NT2/D1 (cell line): ENCODE data around the gene COMMD2.

Experiments used
- DNase-seq: peaks from one replicate; pipeline ENCODE4 v3.0.0-alpha.2; 2011; ENCODE audit warnings: low read depth, low spot score
- H3K27me3 ChIP-seq: 2 replicates; pipeline ENCODE4 v1.6.0; 2011; ENCODE audit warnings: mild to moderate bottlenecking; ENCODE audit not compliant: insufficient read length, insufficient read depth
- H3K36me3 ChIP-seq: 2 replicates; pipeline ENCODE4 v1.6.1; 2011; ENCODE audit warnings: mild to moderate bottlenecking, low read length, mixed read lengths; ENCODE audit not compliant: insufficient read depth, insufficient read length
- H3K4me1 ChIP-seq: 2 replicates; pipeline ENCODE4 v1.5.1; 2011; ENCODE audit not compliant: insufficient read depth, insufficient read length
- H3K4me3 ChIP-seq: 2 replicates; pipeline ENCODE4 v1.5.1; 2011; ENCODE audit warnings: low read depth; ENCODE audit not compliant: insufficient read length
- H3K9ac ChIP-seq: 2 replicates; pipeline ENCODE4 v1.6.0; 2011; ENCODE audit warnings: low read depth; ENCODE audit not compliant: insufficient read length
- H3K9me3 ChIP-seq: 2 replicates; pipeline ENCODE4 v1.5.1; 2011; ENCODE audit warnings: mild to moderate bottlenecking, low read length; ENCODE audit not compliant: insufficient read depth
- SUZ12 ChIP-seq: IDR thresholded peaks from 2 replicates; pipeline ENCODE4 v1.6.1; 2011; ENCODE audit not compliant: insufficient read length, insufficient read depth; ENCODE audit errors: extremely low read depth
- YY1 ChIP-seq: IDR thresholded peaks from 2 replicates; pipeline ENCODE4 v1.6.1; 2011; ENCODE audit not compliant: insufficient read length, insufficient read depth
- ZNF274 ChIP-seq: IDR thresholded peaks from 2 replicates; pipeline ENCODE4 v1.6.1; 2011; ENCODE audit warnings: mild to moderate bottlenecking, low read depth, low read length

COMMD2 gene

DNA sequence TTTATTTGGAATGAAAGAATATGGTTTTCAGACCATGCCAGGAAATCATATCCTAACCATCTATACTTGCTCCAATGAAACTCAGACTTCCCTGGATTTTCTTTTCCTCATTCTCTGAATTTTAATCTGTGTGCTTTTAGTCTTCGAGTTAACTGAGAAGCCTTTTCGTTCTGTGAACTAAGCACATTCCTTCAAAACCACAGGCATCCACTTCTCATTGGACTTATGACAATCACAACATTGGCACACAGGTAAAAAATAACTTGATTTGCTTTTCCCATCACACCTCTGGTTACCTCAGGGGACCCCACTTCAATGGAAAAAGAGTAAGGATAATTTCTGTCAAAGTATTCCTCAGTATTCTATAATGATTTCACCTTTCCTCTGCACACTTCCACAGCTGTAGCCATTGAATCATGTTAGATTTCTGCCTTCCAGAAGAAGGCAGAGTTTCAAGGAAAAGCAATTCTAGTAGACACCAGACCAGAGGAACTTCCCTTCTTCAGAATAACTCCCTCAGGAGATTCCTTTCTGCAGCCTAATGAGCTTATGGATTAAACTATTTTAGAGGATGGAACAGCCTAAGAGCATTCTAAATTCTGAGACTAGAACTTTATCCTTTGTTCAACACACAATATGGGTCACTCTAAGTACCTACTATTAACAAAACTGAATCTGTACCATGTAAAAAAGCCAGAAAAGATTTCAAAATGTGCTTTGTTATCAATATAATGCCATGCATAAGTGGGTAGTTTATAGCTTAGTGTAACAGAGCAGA, 15.9 kb downstream of the COMMD2 start:
- H3K4me3 ChIP-seq, result no peak overlapping the region
- no peak overlapping the region for H3K9ac ChIP-seq
- TF ChIP-seq YY1, result no peak
- TF ChIP-seq SUZ12, result no peak
- TF ChIP-seq ZNF274, result no peak
- H3K27me3 ChIP-seq, result no peaks in the 10 kb centered on the region
- peaks cover 37% of the 10 kb centered on the region for H3K36me3 ChIP-seq
- H3K4me1 ChIP-seq, result no peaks in the 10 kb centered on the region
- no peaks in the 10 kb centered on the region for H3K9me3 ChIP-seq
- DNase-seq, result no peak

- DNase-seq, result no peak
- Histone ChIP-seq H3K4me1 (no peaks in the 10 kb centered on the region), H3K9ac (no peak overlapping the region), H3K9me3 (no peaks in the 10 kb centered on the region), H3K36me3 (peaks cover 3% of the 10 kb centered on the region), H3K4me3 (no peak overlapping the region), H3K27me3 (no peaks in the 10 kb centered on the region)
- TF ChIP-seq SUZ12 (no peak), ZNF274 (no peak), YY1 (no peak)
Measured at GRCh38 chr3:149732234-149732633, 20.1 kb downstream of the COMMD2 start.

GRCh38 chr3:149727656-149728055, 24.6 kb downstream of the COMMD2 start:
- no peak overlapping the region for H3K4me3 ChIP-seq
- TF ChIP-seq SUZ12, result no peak
- no peak for TF ChIP-seq ZNF274
- TF ChIP-seq YY1, result no peak
- no peaks in the 10 kb centered on the region for H3K27me3 ChIP-seq
- H3K9me3 ChIP-seq, result no peaks in the 10 kb centered on the region
- no peak for DNase-seq
- H3K9ac ChIP-seq, result no peak overlapping the region
- no peaks in the 10 kb centered on the region for H3K36me3 ChIP-seq
- H3K4me1 ChIP-seq, result no peaks in the 10 kb centered on the region

DNA sequence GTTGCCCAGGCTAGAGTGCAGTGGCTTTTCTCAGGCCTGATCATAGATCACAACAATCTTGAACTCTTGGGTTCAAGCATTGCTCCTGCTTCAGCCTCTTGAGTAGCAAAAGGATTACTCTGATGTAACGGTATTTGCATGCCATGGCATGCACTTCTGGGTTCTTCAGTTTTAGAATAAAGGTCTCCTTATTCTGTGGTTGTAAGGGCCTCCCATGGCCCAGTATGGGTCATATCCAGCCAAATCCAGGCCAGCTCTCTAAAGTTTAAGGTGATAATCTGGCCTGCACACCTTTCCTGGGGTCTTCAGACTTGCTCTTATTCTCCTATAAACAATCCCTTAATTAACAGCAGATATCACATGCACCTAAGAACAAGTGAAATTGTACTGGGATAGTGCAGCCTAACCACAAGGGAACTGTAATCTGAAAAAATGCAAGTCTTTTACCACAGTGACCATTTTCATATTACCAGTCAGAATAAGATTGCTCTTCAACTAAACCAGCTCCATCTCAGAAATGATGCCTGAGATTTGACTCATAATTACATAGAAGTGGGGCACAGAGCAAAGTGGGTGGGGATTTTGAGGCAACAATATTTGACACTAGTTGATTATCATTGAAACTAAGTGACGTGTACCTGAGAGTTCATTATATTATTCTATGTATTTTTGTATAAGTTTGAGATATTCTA, 25.4 kb downstream of the COMMD2 start:
- DNase-seq, result no peak
- TF ChIP-seq YY1, result no peak
- TF ChIP-seq ZNF274, result no peak
- TF ChIP-seq SUZ12, result no peak

GRCh38 chr3:149723781-149724180, 28.5 kb downstream of the COMMD2 start:
- no peaks in the 10 kb centered on the region for H3K4me1 ChIP-seq
- no peak for TF ChIP-seq YY1
- no peaks in the 10 kb centered on the region for H3K27me3 ChIP-seq
- no peak for DNase-seq
- no peak overlapping the region for H3K4me3 ChIP-seq
- H3K36me3 ChIP-seq, result no peaks in the 10 kb centered on the region
- no peak overlapping the region for H3K9ac ChIP-seq
- H3K9me3 ChIP-seq, result peaks cover 22% of the 10 kb centered on the region

More for the DNA sequence above, 25.4 kb downstream of the COMMD2 start:
- Histone ChIP-seq H3K27me3 (no peaks in the 10 kb centered on the region), H3K4me3 (no peak overlapping the region), H3K9me3 (0 out of 2 replicates have a peak, but pooled peaks cover 1% of the 10 kb centered on the region), H3K4me1 (no peaks in the 10 kb centered on the region), H3K36me3 (no peaks in the 10 kb centered on the region), H3K9ac (no peak overlapping the region)

- Histone ChIP-seq H3K27me3 (no peaks in the 10 kb centered on the region), H3K4me3 (no peak overlapping the region), H3K9ac (no peak overlapping the region), H3K9me3 (peaks cover 22% of the 10 kb centered on the region), H3K4me1 (no peaks in the 10 kb centered on the region), H3K36me3 (no peaks in the 10 kb centered on the region)
- TF ChIP-seq SUZ12 (no peak), ZNF274 (no peak), YY1 (no peak)
- no peak for DNase-seq
Measured at GRCh38 chr3:149720918-149721317, 31.4 kb downstream of the COMMD2 start.

DNA sequence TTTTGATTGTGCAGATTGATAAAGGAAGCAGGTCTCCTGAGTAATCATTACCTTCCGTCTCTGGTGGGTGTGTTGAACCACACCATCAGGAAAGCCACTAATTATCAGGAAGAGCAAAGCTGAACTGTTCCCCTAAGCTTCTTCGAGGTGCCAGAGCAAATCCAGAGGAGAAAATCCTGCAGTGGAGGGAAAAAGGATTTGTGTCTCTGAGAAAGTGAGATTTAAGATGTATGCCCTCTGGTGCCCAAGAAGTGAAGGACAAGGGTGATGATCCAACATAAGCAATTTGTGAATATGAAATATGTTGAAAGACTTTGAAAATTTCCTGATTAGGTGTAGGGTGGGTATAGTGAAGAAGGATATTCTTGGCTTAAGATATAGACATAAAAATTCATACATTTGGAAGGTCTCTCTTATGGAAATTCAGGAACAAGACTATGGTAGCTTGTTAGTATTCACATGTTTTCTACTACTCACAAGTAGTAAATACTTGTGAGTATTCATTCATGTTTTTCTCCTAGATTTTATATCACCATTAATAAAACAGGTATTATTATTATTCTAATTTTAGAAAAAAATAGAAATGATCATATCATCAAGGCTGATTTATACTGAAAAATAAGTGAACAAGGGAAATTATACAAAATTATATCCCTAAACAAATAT, 34.8 kb downstream of the COMMD2 start:
- no peak for TF ChIP-seq YY1
- TF ChIP-seq SUZ12, result no peak
- no peak overlapping the region for H3K4me3 ChIP-seq
- no peaks in the 10 kb centered on the region for H3K27me3 ChIP-seq
- no peaks in the 10 kb centered on the region for H3K4me1 ChIP-seq
- H3K9me3 ChIP-seq, result peaks cover 22% of the 10 kb centered on the region
- H3K36me3 ChIP-seq, result no peaks in the 10 kb centered on the region
- DNase-seq, result peak; percentile 62
- H3K9ac ChIP-seq, result no peak overlapping the region
